ENCODE data around the gene CSTPP1. TPM values are rescaled to one million over a fixed set of nuclear protein-coding genes. Genes with fewer than 3 reads are reported as not detected.

CSTPP1 gene
- polyA plus RNA-seq, 4 donors, result 15.1 to 32.9 (median 20.5) TPM

- Histone ChIP-seq H3K36me3 (ENCODE audit: control insufficient read depth in 3 of 3, insufficient read depth in 2 of 3, low read depth in 1 of 3, low read length in 3 of 3) (peaks cover 0 to 8% (median 2%) of the 10 kb centered on the region in 3 donors), H3K9me3 (ENCODE audit: control insufficient read depth in 2 of 2, insufficient read depth in 1 of 2, low read depth in 1 of 2, low read length in 1 of 2) (no peaks in the 10 kb centered on the region), H3K27ac (ENCODE audit: low read depth in 1 of 3, low read length in 2 of 3) (no peak overlapping the region), H3K4me1 (ENCODE audit: control insufficient read depth in 3 of 3, insufficient read depth in 2 of 3, low read depth in 1 of 3, low read length in 2 of 3) (peaks cover 2 to 7% (median 4%) of the 10 kb centered on the region in 3 donors), H3K27me3 (ENCODE audit: control insufficient read depth in 3 of 3, insufficient read depth in 3 of 3, low read length in 3 of 3) (no peaks in the 10 kb centered on the region), H3K4me3 (ENCODE audit: low read depth in 1 of 3, low read length in 3 of 3) (no peak overlapping the region)
- DNase-seq (no peak), FAIRE-seq (no peak)
- 67 to 83% (median 77%) methylated on average over 3 of the region's 3 CpGs for WGBS, 3 donors
Observed at GRCh38 chr11:46970913-46971625, 34.5 kb downstream of the CSTPP1 start.

DNA sequence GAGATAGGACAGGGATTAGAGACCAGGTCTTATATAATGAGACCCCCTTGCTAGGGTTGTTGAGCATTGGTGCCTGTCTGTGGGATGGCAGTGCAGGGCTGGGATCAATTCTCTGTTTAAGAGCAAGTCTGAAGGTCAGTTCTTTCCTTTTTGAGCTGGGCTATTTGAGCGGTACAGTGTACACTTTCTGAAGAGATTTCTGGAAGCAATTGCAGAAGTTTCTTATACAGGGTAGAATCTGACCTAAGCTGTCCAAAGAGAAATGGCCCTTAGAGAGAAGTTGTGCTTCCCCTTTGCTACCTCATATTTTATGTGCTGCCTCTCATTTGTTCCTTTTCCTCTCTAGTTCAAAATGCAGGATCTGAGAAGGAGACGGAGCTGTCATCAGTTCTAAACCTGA is 35.8 kb downstream of the CSTPP1 start:
- Histone ChIP-seq H3K4me3 (ENCODE audit: low read depth in 1 of 3, low read length in 3 of 3) (no peak overlapping the region), H3K27ac (ENCODE audit: low read depth in 1 of 3, low read length in 2 of 3) (peak overlapping the region in 1 of 3 donors; percentile 58), H3K4me1 (ENCODE audit: control insufficient read depth in 3 of 3, insufficient read depth in 2 of 3, low read depth in 1 of 3, low read length in 2 of 3) (peaks cover 2 to 9% (median 6%) of the 10 kb centered on the region in 3 donors), H3K9me3 (ENCODE audit: control insufficient read depth in 2 of 2, insufficient read depth in 1 of 2, low read depth in 1 of 2, low read length in 1 of 2) (no peaks in the 10 kb centered on the region), H3K36me3 (ENCODE audit: control insufficient read depth in 3 of 3, insufficient read depth in 2 of 3, low read depth in 1 of 3, low read length in 3 of 3) (peaks cover 0 to 7% (median 2%) of the 10 kb centered on the region in 3 donors), H3K27me3 (ENCODE audit: control insufficient read depth in 3 of 3, insufficient read depth in 3 of 3, low read length in 3 of 3) (no peaks in the 10 kb centered on the region)
- no peak for FAIRE-seq
- DNase-seq, result no peak
- WGBS, 3 donors, result 42 to 65% (median 44%) methylated on average over 2 of the region's 2 CpGs

DNA sequence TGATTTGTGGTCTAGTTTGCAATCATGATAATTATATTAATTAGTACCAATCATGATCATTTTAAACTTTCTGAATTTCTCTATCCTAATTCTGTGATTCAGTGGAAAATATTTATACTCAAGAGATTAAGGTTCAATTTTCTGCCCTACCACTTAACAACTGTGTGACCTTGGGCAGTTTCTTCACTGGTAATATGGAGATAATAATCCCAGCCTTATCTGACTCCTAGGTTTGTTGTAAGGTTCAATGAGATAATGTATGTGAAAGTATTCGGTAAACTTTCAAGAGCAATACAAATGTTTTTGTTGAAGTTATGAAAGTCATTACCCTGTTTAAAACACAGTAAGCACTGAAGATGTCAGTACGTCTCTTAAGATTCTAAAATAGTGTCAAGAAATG is 36.3 kb downstream of the CSTPP1 start:
- Histone ChIP-seq H3K4me1 (ENCODE audit: control insufficient read depth in 3 of 3, insufficient read depth in 2 of 3, low read depth in 1 of 3, low read length in 2 of 3) (peaks cover 2 to 9% (median 6%) of the 10 kb centered on the region in 3 donors), H3K27me3 (ENCODE audit: control insufficient read depth in 3 of 3, insufficient read depth in 3 of 3, low read length in 3 of 3) (no peaks in the 10 kb centered on the region), H3K9me3 (ENCODE audit: control insufficient read depth in 2 of 2, insufficient read depth in 1 of 2, low read depth in 1 of 2, low read length in 1 of 2) (no peaks in the 10 kb centered on the region), H3K4me3 (ENCODE audit: low read depth in 1 of 3, low read length in 3 of 3) (no peak overlapping the region), H3K36me3 (ENCODE audit: control insufficient read depth in 3 of 3, insufficient read depth in 2 of 3, low read depth in 1 of 3, low read length in 3 of 3) (peaks cover 0 to 7% (median 2%) of the 10 kb centered on the region in 3 donors), H3K27ac (ENCODE audit: low read depth in 1 of 3, low read length in 2 of 3) (no peak overlapping the region)
- 35 to 67% (median 36%) methylated on average over 2 of the region's 2 CpGs for WGBS, 3 donors
- FAIRE-seq (no peak), DNase-seq (peak in 1 of 2 donors; percentile 53)

GRCh38 chr11:46976182-46976854 is 39.8 kb downstream of the CSTPP1 start:
- H3K36me3 ChIP-seq (ENCODE audit: control insufficient read depth in 3 of 3, insufficient read depth in 2 of 3, low read depth in 1 of 3, low read length in 3 of 3), result peaks cover 0 to 7% (median 2%) of the 10 kb centered on the region in 3 donors
- peaks cover 2 to 9% (median 6%) of the 10 kb centered on the region in 3 donors for H3K4me1 ChIP-seq (ENCODE audit: control insufficient read depth in 3 of 3, insufficient read depth in 2 of 3, low read depth in 1 of 3, low read length in 2 of 3)
- no peaks in the 10 kb centered on the region for H3K9me3 ChIP-seq (ENCODE audit: control insufficient read depth in 2 of 2, insufficient read depth in 1 of 2, low read depth in 1 of 2, low read length in 1 of 2)
- no peak for DNase-seq
- no peaks in the 10 kb centered on the region for H3K27me3 ChIP-seq (ENCODE audit: control insufficient read depth in 3 of 3, insufficient read depth in 3 of 3, low read length in 3 of 3)
- H3K27ac ChIP-seq (ENCODE audit: low read depth in 1 of 3, low read length in 2 of 3), result no peak overlapping the region
- 81 to 86% (median 83%) methylated on average over 5 of the region's 5 CpGs for WGBS, 3 donors
- FAIRE-seq, result no peak
- H3K4me3 ChIP-seq (ENCODE audit: low read depth in 1 of 3, low read length in 3 of 3), result no peak overlapping the region

DNA sequence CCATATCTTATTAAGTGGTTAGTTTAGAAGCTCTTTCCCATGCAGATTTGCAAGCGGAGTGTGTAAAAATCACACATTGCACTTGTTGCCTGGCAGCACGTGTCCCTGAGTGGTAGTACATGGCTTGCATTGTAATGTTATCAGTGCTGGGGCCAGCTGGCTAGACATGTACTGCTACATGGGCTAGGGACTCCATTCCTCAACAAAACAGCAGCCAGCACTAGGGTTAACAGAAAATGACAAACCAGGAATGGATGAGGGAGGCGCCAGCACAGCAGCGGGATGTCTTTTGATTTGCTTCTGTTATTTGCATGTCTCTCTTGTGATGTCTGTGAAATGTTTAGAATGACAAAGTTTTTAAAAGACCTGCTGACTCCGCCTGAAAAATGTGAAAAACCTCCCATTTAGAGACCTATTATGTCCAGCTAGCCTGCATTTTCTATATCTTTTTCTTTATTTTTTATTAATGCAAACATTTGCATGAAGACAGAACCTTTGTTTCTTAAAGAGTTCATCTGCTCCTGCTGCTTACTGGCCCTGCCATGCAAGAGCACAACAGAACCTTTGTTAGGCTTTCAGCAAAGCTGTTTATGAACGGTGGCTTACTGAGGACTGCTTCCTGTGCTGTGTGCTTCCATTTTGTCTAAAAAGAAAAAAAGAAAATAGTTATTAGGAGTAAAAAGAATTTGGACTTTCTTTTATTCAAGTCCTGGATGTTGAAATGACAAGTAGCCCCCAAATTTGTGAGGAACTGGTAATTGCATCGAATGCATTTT is 40.7 kb downstream of the CSTPP1 start:
- 73 to 88% (median 84%) methylated on average over 7 of the region's 7 CpGs for WGBS, 3 donors
- no peak overlapping the region for H3K4me3 ChIP-seq (ENCODE audit: low read depth in 1 of 3, low read length in 3 of 3)
- FAIRE-seq (no peak), DNase-seq (no peak)
- H3K9me3 ChIP-seq (ENCODE audit: control insufficient read depth in 2 of 2, insufficient read depth in 1 of 2, low read depth in 1 of 2, low read length in 1 of 2), result no peaks in the 10 kb centered on the region
- H3K36me3 ChIP-seq (ENCODE audit: control insufficient read depth in 3 of 3, insufficient read depth in 2 of 3, low read depth in 1 of 3, low read length in 3 of 3), result peaks cover 0 to 7% (median under 1%) of the 10 kb centered on the region in 3 donors
- peaks cover 2 to 8% (median 5%) of the 10 kb centered on the region in 3 donors for H3K4me1 ChIP-seq (ENCODE audit: control insufficient read depth in 3 of 3, insufficient read depth in 2 of 3, low read depth in 1 of 3, low read length in 2 of 3)
- no peaks in the 10 kb centered on the region for H3K27me3 ChIP-seq (ENCODE audit: control insufficient read depth in 3 of 3, insufficient read depth in 3 of 3, low read length in 3 of 3)
- no peak overlapping the region for H3K27ac ChIP-seq (ENCODE audit: low read depth in 1 of 3, low read length in 2 of 3)

- DNase-seq (no peak), FAIRE-seq (no peak)
- Histone ChIP-seq H3K27ac (ENCODE audit: low read depth in 1 of 3, low read length in 2 of 3) (no peak overlapping the region), H3K27me3 (ENCODE audit: control insufficient read depth in 3 of 3, insufficient read depth in 3 of 3, low read length in 3 of 3) (no peaks in the 10 kb centered on the region), H3K4me3 (ENCODE audit: low read depth in 1 of 3, low read length in 3 of 3) (no peak overlapping the region), H3K4me1 (ENCODE audit: control insufficient read depth in 3 of 3, insufficient read depth in 2 of 3, low read depth in 1 of 3, low read length in 2 of 3) (peaks cover 0 to 4% (median 3%) of the 10 kb centered on the region in 3 donors), H3K36me3 (ENCODE audit: control insufficient read depth in 3 of 3, insufficient read depth in 2 of 3, low read depth in 1 of 3, low read length in 3 of 3) (peaks cover 0 to 7% (median 0%) of the 10 kb centered on the region in 3 donors), H3K9me3 (ENCODE audit: control insufficient read depth in 2 of 2, insufficient read depth in 1 of 2, low read depth in 1 of 2, low read length in 1 of 2) (no peaks in the 10 kb centered on the region)
- WGBS, 3 donors, result 39 to 75% (median 67%) methylated on average over 1 of the region's 1 CpG
Observed at GRCh38 chr11:46978005-46978491, 41.5 kb downstream of the CSTPP1 start.

DNA sequence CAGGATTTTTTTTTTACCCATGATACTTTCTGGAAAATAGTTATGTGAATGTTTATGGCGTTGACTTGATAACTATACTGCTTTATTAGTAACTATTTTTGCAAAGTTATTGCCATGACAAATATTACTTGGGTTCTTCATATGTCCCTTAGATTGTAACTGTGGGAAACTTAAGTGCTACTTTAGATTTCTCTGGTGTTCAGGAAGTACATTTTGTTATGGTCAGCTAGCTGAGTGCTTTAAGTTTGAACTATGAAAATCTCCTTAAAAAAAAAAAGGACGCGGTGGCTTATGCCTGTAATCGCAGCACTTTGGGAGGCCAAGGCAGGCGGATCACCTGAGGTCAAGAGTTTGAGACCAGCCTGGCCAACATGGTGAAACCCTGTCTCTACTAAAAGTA is 42.8 kb downstream of the CSTPP1 start:
- Histone ChIP-seq H3K27me3 (ENCODE audit: control insufficient read depth in 3 of 3, insufficient read depth in 3 of 3, low read length in 3 of 3) (no peaks in the 10 kb centered on the region), H3K27ac (ENCODE audit: low read depth in 1 of 3, low read length in 2 of 3) (no peak overlapping the region), H3K9me3 (ENCODE audit: control insufficient read depth in 2 of 2, insufficient read depth in 1 of 2, low read depth in 1 of 2, low read length in 1 of 2) (no peaks in the 10 kb centered on the region), H3K4me3 (ENCODE audit: low read depth in 1 of 3, low read length in 3 of 3) (no peak overlapping the region), H3K4me1 (ENCODE audit: control insufficient read depth in 3 of 3, insufficient read depth in 2 of 3, low read depth in 1 of 3, low read length in 2 of 3) (peaks cover 2 to 3% (median 3%) of the 10 kb centered on the region in 3 donors), H3K36me3 (ENCODE audit: control insufficient read depth in 3 of 3, insufficient read depth in 2 of 3, low read depth in 1 of 3, low read length in 3 of 3) (peaks cover 0 to under 1% (median 0%) of the 10 kb centered on the region in 3 donors)
- FAIRE-seq (no peak), DNase-seq (no peak)
- WGBS, 3 donors, result 71 to 81% (median 81%) methylated on average over 5 of the region's 5 CpGs

GRCh38 chr11:46981436-46981835 is 44.9 kb downstream of the CSTPP1 start:
- WGBS, 3 donors, result 67 to 82% (median 71%) methylated on average over 3 of the region's 3 CpGs
- FAIRE-seq, result no peak
- Histone ChIP-seq H3K9me3 (ENCODE audit: control insufficient read depth in 2 of 2, insufficient read depth in 1 of 2, low read depth in 1 of 2, low read length in 1 of 2) (no peaks in the 10 kb centered on the region), H3K4me3 (ENCODE audit: low read depth in 1 of 3, low read length in 3 of 3) (no peak overlapping the region), H3K36me3 (ENCODE audit: control insufficient read depth in 3 of 3, insufficient read depth in 2 of 3, low read depth in 1 of 3, low read length in 3 of 3) (no peaks in the 10 kb centered on the region), H3K4me1 (ENCODE audit: control insufficient read depth in 3 of 3, insufficient read depth in 2 of 3, low read depth in 1 of 3, low read length in 2 of 3) (peaks cover 2 to 7% (median 3%) of the 10 kb centered on the region in 3 donors), H3K27ac (ENCODE audit: low read depth in 1 of 3, low read length in 2 of 3) (no peak overlapping the region), H3K27me3 (ENCODE audit: control insufficient read depth in 3 of 3, insufficient read depth in 3 of 3, low read length in 3 of 3) (no peaks in the 10 kb centered on the region)
- no peak for DNase-seq

Measured in small intestine (tissue), 7 donors.